Fibroblast of upper back skin (primary cell): Measurements from ENCODE around the gene ZCCHC8.
"Not testable (repeated sequence)": the region's sequence is repeated elsewhere in the genome, so short reads cannot be mapped to it uniquely, and the experiment has no call there.

Source experiments
- DNase-seq: peaks from one replicate; pipeline ENCODE4 v3.0.0-alpha.2; 2013

The ZCCHC8 gene

DNA sequence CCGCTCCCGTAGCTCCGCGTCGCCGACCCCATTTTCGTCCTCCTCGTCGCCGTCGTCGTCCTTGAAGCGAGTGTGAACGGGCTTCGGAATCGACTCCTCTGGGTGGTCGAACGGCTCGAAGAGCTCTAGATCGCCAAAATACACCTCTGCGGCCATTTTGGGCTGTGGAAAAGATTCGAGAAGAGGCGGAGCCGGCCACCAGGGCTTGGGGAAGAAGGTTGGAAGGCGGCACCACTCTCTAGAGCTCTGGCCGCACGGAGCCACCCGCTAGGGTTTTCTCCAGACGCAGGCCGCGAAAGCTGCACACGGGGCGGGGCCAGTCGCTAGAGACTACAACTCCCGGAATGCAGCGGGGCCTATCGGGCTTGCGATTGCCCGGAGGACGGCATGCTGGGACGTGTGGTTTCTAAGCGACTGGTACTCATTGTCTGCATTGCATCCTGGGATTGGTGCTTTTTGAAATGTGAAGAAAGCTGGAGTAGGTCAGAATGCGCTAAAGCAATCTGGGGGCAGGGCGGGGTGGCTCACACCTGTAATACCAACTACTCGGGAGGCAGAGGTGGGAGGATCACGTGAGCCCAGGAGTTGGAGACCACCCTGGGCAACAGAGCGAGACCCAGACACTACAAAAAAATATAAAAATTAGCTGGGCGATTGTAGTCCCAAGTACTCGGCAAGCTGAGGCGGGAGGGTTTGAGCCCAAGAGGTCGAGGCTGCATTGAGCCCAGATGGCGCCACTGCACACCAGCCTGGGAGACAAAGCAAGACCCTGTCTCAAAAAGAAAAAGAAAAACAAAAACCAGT is at the start of gene ZCCHC8:
ZCCHC8 (minus strand) TSS at position 248 of the 804 bp plus-strand sequence; CDS start at position 156, 92 bp downstream.
- peak; percentile 98 for DNase-seq

GRCh38 chr12:122547330-122547729 is 46.6 kb upstream of the ZCCHC8 start:
- DNase-seq: no peak

- DNase-seq: no peak
Measured at GRCh38 chr12:122545855-122546254, 45.1 kb upstream of the ZCCHC8 start.

DNA sequence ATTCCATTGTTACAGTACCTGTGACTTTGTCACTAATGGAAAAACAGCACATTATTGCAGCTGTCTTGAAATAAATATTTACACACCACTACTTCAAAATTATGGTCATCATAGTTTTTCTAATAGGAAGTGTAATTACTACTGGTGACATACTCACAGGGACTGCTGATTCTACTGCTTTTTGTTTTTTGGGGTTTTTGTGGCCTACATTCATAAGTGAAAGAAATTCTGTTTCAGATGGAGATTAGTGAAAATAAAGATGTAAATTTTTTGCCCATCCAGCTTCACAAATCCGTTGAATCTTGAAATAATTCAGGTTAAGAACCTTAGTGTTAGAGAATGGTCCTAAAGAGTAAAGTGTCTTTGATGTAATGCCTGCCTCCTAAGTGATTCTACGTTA is 43.8 kb upstream of the ZCCHC8 start:
- no peak for DNase-seq

DNA sequence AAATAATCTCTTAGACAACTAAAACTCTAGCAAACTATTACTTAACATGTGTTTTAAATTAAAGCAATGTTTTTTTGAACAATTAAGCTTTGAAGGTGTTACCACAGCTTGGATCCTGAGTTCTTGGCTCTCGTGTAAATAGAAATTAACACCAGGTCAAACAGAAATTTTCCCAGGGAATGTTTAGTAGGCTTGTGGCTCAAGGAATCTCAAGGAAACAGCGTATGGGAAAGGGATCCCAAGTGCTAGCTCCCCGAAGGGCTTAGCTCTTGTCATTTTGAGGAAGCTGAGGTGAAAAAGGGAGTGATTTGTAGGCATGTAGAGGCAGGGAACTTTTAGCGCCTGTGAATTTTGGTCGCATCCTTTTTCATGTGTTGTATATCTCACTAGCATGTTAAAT is 37.8 kb upstream of the ZCCHC8 start:
- DNase-seq: no peak

DNA sequence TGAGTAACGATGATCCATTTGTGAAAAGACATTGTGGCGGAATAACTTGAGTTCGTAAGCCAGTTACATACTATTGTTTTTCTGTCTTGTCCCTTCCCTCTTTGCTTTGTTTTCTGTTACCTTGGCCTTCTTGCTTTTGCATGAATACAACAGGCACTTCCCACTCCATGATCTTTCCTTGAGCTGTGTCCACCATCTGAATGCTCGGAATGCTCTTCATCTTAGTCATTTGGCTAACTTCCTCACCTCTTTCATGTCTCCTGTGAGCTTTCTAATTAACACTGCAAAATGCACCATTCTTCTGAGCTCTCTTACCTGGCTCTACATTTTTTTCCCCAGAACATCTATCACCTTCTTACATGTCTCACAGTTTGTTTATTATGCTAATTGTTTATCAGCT is 36.3 kb upstream of the ZCCHC8 start:
- no peak for DNase-seq

GRCh38 chr12:122533856-122534255 is 33.1 kb upstream of the ZCCHC8 start:
- DNase-seq: no peak

DNA sequence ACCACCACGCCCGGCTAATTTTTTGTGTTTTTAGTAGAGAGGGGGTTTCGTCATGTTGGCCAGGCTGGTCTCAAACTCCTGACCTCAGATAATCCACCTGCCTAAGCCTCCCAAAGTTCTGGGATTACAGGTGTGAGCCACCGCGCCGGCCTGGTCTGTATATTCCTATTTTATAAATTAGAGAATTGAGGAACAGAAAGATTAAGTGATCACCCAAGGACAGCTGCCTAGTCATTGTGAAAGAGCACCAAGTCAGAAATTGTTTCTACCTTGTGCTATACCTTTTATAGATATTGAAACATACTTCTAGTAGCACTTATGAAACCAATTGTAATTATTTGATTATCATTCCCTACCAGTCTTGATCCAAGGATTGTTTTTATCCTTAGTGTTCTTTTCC is 28.3 kb upstream of the ZCCHC8 start:
- DNase-seq: no peak

GRCh38 chr12:122528582-122528981 is 27.9 kb upstream of the ZCCHC8 start:
- DNase-seq: no peak

DNA sequence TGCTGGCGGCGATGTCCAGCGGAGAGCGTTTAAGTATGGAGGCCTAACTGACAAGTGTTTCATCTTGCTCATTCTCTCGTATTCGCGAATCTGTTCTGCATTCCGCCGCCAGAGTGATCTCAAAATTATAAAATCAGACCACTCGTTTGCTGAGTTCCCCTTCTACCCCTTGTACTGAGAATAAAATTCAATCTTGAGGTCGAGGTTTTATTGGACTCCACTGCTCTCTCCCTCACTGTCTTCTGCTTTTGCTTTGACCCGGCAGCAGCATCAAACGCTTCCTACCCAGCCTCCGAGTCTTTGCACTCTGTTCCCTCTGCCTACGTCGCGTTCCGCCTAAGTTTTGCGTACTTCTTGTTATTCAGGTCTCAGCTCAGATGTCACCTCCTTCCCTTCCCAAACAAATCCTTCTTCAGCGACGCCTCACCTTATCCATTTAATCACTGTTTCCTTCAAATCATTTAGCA is 26.8 kb upstream of the ZCCHC8 start:
- no peak for DNase-seq

GRCh38 chr12:122526683-122527477 is 26.1 kb upstream of the ZCCHC8 start, which contains the start of the genes KNTC1 and RSRC2:
KNTC1 (plus strand) TSS chr12:122527249; CDS start chr12:122530064, 2,815 bp downstream.
RSRC2 (minus strand) TSS chr12:122526936; CDS start chr12:122526853, 83 bp downstream.
- peak; percentile 100 for DNase-seq

DNA sequence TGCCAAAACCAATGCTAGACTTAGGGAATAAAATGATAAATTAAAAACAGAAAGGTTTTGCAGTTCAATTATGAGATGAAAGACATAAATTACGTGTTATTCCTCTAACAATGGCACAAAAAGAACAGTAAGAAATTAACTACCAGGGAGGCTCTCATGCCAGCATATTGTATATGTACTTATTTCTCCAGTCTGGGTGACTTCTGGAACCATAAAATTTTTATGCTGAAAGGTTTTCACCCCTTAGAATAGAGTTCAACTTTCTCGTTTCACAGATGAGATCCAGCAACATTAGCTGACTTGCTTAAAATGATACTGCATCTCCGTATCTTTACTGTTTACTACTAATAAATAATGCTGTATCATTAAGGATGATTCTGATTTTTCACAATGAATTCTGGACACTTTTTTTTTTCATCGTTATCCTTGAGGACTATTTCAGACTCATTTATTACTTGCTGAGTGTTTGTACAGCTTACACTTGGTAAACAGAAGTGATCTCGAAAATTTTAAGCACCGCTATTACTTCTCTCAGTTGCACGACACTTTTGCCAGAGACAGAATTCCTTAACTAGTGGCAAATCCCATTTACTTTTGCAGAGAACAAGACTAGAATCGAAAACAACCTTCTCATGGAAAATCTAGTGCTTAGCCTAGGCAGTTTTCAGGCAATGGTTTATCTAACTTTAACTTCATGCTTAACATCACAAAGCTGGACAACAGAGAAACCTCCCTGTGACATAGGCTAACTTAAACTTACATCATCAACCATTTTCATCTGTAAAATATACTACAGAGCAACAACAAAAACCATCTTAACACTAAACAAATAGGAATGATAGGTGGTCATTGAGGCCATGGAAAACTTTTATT is 23.4 kb upstream of the ZCCHC8 start:
- no peak for DNase-seq

- peak; percentile 46 for DNase-seq
Measured at GRCh38 chr12:122523280-122523679, 22.5 kb upstream of the ZCCHC8 start.

DNA sequence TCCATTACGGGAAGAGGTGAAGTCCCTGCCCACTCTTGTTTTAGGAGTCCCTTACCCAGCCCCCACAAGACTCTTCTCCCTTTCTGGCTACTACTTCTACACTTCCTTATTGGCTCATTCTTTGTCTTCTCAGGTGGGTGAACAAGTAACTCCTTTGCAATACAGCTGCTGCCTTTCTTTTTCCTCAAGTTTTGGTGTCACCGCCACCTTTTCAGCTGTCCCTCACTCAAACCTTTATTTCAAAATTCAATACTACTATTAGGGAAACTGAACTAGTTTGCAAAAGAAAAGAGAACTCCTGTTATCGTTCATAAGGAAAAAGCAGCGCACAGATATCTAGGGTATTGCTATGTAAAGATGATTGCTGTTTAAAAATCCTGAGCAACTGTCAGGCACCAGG is 19.9 kb upstream of the ZCCHC8 start:
- no peak for DNase-seq

DNA sequence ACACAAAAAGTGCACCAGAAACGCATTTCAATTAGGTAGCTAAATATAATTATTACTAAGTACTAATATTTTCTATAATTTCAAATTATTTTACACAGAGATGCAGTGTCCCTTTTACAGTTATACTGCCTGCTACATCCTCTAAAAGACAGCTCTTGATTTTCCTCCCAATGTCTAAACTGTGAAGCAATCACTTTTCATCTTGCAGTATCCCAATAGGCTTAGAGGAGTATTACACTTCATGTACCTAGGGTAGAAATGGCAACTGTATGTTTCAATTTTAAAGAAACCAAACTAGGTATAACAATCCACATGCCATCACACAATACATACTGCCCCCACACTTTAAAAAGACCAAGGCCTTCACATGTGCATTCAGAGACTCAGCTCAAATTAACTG is 18.7 kb upstream of the ZCCHC8 start:
- no peak for DNase-seq

- DNase-seq: no peak
Measured at GRCh38 chr12:122518908-122519307, 18.2 kb upstream of the ZCCHC8 start.

- peak; percentile 74 for DNase-seq
Measured at GRCh38 chr12:122517877-122518276, 17.1 kb upstream of the ZCCHC8 start.

- no peak for DNase-seq
Measured at GRCh38 chr12:122516544-122517361, 16.0 kb upstream of the ZCCHC8 start.

- no peak for DNase-seq
Measured at GRCh38 chr12:122515275-122515674, 14.5 kb upstream of the ZCCHC8 start.

GRCh38 chr12:122513660-122514059 is 12.9 kb upstream of the ZCCHC8 start:
- no peak for DNase-seq

DNA sequence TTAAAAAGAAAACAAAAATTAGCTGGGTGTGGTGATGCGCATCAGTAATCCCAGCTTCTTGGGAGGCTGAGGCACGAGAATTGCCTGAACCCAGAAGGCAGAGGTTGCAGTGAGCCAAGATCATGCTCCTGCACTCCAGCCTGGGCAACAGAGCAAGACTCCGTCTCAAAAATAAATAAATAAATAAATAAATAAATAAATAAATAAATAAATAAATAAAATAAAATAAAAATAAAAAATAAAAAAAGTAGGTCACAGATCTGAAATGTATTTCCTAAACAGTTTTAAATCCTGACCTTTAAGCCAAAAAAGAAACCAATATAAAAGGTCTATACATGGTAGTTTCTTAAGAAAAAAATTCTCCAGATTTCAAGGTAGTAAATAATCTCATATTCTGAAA is 12.3 kb upstream of the ZCCHC8 start:
- DNase-seq: not testable (repeated sequence)

DNA sequence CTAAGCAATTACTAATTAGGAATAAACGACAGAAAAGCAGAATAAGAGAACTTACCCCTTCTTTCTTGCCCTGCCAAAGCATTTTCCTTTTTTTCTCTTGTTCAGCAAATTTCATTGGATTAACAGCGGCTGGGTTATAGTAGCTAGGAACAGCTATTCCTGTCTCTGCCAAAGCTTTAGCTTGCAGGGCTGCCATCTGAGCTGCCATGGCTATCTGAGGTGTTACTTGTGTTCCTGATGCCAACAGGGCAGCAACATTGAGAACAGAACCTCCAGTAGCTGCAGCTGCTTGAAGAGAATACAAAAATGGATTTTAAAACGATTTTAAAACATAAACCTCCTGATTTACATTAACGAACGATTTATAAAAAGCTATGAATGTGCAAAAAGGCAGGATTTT is 7.4 kb upstream of the ZCCHC8 start:
- DNase-seq: no peak
